GM18526 (cell line): Measurements from ENCODE around the gene PCCA.

ENCODE experiments used
- POLR2A ChIP-seq: IDR thresholded peaks from 3 replicates; pipeline ENCODE4 v1.6.1; 2011; ENCODE audit not compliant: insufficient read length; ENCODE audit errors: extremely low read depth

The PCCA gene

GRCh38 chr13:100541897-100542825, 453.3 kb downstream of the PCCA start:
- no peak for TF ChIP-seq POLR2A

- TF ChIP-seq POLR2A, result no peak
Measured at GRCh38 chr13:100542826-100543156, 453.9 kb downstream of the PCCA start.

- no peak for TF ChIP-seq POLR2A
Measured at GRCh38 chr13:100543872-100544602, 455.1 kb downstream of the PCCA start.

- TF ChIP-seq POLR2A, result no peak
Measured at GRCh38 chr13:100544866-100545683, 456.2 kb downstream of the PCCA start.

DNA sequence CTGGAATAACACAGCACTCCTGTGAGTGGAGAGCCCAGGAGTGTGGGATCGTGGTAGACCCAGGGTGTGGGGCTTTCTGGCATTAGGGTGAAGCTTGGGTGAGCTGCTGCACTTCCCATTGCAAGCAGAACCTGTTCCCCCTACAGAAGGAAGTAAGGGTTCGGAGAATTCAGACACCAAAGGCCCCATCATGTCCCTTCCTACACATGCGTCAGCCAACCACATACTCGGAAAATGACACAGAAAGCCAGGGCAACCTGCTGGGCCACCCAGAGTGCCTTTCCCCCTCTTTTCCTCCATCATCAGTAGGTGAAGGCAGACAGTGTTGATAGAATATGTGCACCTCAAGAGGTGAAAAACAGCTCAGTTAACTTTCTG, 456.8 kb downstream of the PCCA start:
- no peak for TF ChIP-seq POLR2A

- TF ChIP-seq POLR2A, result no peak
Measured at GRCh38 chr13:100546713-100547405, 458.0 kb downstream of the PCCA start.

GRCh38 chr13:100547791-100548201, 458.9 kb downstream of the PCCA start:
- TF ChIP-seq POLR2A, result no peak

- TF ChIP-seq POLR2A, result no peak
Measured at GRCh38 chr13:100549316-100549715, 460.4 kb downstream of the PCCA start.

- TF ChIP-seq POLR2A, result no peak
Measured at GRCh38 chr13:100552755-100553154, 463.9 kb downstream of the PCCA start.

- no peak for TF ChIP-seq POLR2A
Measured at GRCh38 chr13:100559886-100560285, 471.0 kb downstream of the PCCA start.

GRCh38 chr13:100560498-100561157, 471.7 kb downstream of the PCCA start:
- TF ChIP-seq POLR2A, result no peak

DNA sequence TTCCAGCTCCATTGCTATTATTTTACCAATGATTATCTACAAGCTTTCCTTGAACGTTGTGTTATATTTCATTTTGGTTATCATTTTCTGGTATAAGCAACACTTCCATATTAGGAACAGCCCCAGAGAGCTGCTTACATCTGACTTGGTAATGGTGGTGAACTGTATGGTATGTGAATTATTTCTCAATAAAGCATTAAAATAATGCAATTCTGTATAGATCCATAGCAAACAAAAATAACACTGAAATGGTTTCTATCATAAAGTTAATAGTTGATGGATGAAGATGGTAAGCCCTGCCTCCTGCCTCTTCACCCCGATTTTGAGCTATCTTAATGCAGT, 472.2 kb downstream of the PCCA start:
- no peak for TF ChIP-seq POLR2A

DNA sequence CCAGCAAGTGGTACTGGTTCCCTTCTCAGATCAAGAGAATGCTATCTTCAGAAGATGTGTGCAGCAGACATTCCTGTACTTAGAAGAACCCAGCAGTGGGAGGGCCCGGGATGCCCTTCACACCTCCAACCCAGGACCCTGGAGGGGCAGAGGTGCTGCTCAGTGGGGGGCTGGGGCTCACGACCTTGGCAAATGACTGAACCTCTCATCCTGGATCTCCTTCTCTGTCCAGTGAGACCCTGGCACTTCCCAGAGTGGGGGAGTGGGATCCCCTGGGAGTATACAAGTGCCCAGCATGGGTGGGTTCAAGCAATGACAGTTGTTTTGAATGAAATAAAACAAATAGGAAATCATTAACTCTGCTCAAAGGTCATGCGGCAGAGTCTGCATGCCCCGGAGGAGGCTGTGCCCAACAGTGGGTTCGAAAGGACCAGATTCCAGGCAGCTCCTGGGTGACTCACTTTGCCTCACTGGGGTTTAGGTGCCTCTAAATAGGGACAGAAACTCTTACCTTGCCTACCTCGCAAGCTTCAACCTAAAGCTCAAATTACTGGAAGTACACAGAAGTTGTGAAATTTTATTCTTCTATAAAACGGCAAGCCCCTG, 472.8 kb downstream of the PCCA start:
- no peak for TF ChIP-seq POLR2A

GRCh38 chr13:100563779-100564178, 474.9 kb downstream of the PCCA start:
- no peak for TF ChIP-seq POLR2A

DNA sequence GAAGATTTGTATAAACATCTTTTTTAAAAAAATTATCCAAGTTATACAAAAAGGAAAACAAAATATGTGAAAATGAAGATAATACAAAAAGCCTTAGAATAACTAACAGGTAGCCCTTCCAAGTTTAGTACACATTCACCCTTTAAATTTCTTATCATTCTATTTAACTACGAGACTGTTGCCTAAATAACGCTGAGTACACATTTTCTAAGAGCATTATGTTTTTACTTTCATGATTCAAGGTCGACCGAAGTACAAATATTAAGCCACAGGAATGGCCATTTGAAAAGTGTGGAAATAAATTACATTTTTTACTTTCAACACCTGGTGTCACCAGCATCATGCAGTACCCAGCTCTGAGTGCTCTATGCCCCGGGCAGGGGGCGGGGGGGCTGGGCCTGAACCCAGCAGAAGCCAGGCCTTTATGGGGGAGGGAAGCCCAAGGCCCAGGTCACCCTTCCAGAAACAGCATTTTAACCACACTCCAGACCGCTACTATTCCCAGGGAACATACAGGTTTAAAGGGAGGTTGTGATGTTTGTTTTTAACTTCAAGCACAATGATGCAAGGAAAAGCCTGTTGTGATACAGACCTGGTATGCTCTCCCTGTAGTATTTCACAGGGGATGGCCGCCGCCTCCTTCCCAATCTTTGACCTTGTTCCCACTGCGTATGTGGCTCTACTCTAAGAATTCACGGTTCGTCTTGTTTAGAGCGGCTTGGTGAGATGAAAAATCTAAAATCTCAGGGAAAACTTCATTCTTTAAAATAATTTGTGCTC, 475.7 kb downstream of the PCCA start:
- TF ChIP-seq POLR2A, result no peak
